ENCODE results near the gene RASA1.

DNA sequence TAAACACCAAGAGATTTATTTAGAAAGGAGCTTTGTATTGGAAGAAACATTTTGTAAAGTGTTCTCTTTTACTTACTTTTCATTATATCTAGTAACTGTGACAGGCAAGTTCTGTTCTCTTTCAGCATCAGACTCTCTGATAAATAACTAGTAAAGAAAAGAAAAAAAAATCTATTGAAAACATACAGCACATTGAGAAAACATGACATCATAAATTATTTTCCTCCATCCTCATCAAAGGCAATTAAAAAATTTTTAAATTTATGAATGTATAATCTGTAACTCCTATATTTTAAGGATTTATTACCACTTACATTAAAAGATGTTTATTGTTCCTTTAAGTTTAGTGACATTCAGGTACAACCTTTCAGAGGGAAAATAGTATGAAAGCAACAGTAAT lies 133.9 kb downstream of the RASA1 start:
- TF ChIP-seq, protein P1, sequence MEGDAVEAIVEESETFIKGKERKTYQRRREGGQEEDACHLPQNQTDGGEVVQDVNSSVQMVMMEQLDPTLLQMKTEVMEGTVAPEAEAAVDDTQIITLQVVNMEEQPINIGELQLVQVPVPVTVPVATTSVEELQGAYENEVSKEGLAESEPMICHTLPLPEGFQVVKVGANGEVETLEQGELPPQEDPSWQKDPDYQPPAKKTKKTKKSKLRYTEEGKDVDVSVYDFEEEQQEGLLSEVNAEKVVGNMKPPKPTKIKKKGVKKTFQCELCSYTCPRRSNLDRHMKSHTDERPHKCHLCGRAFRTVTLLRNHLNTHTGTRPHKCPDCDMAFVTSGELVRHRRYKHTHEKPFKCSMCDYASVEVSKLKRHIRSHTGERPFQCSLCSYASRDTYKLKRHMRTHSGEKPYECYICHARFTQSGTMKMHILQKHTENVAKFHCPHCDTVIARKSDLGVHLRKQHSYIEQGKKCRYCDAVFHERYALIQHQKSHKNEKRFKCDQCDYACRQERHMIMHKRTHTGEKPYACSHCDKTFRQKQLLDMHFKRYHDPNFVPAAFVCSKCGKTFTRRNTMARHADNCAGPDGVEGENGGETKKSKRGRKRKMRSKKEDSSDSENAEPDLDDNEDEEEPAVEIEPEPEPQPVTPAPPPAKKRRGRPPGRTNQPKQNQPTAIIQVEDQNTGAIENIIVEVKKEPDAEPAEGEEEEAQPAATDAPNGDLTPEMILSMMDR (IDR thresholded peaks at IDR 0.05; ENCODE audit: low read length) = no peak
- no peak for TF ChIP-seq EZH2 (IDR thresholded peaks at IDR 0.05; ENCODE audit: borderline replicate concordance, low read length)

Measured in OCI-LY1 (cell line).